HuH-7.5 (cell line): Measurements from ENCODE around the gene NR2F6.
"Not testable (repeated sequence)": the region's sequence is repeated elsewhere in the genome, so short reads cannot be mapped to it uniquely, and the experiment has no call there.

Experiments
- DNase-seq: peaks from one replicate; pipeline ENCODE4 v3.0.0; 2011; ENCODE audit warnings: low spot score

Gene NR2F6

DNA sequence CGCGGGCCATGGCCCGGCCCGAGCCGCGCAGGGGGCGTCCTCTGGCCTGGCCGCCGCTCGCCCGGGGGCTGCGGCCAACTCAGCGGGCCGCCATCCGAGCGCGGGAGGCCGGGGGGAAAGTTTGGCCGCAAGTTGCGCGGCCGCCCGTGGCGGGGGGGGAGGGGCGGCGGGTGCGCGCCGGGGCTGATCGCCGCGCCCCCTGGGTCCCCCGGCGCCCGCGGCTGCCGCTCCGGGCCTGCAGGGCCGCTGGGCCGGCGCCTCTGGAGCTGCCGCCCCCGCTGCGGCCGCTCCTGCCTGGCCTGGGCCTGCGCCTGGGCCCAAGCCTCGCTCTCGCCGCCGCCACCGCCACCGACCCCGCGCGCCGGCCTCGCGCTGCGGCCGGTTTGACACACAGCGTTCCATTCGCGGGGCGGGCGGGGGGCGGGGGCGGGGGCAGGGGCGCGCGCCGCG is at the start of gene NR2F6:
Gene NR2F6, minus strand, starts transcription at position 385 of the 450 bp plus-strand sequence. CDS start 699 bp downstream, outside the sequence.
- peak; percentile 93 for DNase-seq

DNA sequence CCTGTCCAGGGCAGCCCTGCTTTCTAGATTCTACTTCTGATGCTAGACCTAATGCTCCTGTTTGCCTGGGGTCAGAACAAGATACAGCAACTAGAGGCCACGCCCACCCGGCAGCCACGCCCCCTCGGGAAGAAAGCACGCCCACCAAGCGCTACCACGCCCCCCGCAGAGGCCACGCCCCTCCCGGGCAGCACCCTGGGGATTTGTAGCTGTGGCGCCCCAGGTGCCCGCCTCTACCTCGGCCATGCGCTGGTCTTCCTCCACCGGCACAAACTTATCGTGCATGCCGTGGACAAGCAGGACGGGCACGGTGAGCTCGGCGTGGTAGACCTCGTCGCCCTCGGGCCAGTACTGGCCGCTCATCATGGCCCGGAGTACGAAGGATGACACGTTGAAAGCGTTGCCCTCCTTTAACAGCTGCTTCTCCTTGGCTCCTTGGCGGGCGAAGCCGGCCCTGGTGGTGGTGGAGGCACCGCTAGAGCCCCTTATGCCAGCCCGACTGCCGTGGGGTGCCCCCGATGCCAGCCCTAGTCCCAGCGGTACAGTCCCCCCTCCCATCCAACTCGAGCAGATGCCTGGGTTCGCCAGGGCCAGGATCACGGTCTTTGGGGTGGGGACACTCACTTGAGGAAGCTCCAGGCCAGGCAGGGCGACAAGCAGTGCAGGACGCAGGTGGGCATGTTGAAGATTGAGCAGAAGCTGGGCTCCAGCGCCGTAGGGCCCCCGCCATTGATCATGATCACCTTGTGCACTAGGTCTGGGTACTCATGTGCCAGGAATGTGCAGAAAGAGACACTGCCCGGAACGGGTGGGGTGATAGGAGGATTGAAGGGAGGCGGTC is 48.6 kb upstream of the NR2F6 start:
- DNase-seq, result no peak

DNA sequence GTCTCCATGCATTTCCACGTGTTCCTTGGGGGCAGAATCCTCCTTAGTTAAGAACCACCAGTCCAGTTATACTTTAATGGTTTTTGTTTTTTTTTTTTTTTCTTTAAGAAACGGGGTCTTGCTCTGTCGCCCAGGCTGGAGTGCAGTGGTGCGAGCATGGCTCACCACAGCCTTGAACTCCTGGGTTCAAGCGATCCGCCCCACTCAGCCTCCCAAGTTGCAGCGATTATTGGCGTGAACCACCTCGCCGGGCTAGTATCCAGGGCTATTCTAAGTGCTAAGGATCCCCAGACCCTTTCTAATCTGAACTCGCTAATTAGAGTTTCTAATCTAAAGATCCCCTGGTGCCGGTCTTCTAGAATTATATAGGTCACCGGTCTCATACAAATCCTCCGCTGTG is 47.9 kb upstream of the NR2F6 start:
- no peak for DNase-seq

DNA sequence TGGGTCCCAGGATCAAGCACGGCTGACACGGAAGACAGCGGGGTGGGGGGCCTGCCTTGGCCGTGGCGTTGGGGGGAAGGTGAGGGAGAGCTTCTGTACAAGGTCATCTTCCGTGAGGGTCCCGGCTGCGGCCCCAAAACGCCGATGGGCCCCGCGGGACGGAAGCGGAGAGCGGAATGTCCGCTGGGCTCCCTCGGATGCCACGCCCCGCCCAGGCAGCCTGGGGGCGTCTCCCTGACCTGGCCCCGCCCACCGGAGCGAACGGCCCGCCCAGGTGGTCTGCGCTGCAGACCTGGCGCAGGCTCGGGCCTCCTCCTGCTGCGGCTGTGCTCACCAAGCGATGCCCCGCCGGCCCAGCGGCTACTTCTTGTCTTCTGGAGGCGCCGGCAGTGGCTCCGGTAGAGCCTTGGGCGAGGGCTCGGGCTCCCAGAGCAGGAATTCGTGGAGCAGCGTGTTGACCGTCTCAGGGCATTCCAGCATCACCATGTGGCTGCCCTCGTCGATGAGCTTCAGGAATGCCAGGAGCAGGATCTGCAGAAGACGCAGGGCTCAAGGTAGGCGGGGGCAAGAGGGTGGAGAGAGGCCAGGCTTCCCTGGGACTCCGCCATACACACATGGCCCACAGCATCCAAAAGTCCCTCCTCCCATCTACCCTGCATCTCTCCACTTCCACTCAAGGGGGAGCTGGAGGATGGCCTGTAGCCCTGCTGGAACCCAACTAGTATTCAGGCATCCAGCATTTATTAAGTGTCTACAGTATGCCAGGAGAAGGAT is 46.8 kb upstream of the NR2F6 start:
- peak; percentile 92 for DNase-seq

DNA sequence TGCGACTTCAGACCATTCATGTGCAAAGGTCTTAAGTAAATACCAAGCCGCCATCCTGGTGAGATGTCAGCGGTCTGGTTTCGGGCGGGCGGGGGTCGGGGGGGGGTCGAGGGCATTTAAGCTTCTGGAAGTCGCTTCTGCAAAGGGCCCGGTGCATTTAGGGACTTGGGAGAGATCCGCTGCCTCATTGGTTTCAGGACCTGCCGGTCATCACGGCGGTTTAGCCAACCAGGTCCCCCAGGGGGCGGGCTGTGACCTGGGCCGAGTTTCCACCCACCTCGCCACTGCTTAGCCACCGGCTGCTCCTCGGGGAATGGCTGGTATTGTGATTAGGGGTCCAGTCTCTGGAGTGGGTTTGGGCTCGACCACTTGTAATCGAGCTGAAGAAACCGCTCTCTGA is 43.8 kb upstream of the NR2F6 start:
- DNase-seq, result peak; percentile 61

DNA sequence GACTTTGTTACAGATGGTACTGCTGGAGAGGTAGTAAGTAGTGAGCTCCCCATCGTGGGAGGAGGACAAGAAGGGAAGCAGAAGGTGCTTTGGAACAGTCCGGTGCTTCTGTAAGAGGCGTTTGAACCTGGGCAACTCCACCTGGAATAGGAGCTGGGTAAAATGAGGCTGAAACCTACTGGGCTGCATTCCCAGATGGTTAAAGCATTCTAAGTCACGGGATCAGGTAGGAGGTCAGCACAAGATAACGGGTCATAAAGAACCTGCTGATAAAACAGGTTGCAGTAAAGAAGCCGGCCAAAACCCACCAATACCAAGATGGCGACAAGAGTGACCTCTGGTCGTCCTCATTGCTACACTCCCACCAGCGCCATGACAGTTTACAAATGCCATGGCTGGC is 41.0 kb upstream of the NR2F6 start:
- no peak for DNase-seq

DNA sequence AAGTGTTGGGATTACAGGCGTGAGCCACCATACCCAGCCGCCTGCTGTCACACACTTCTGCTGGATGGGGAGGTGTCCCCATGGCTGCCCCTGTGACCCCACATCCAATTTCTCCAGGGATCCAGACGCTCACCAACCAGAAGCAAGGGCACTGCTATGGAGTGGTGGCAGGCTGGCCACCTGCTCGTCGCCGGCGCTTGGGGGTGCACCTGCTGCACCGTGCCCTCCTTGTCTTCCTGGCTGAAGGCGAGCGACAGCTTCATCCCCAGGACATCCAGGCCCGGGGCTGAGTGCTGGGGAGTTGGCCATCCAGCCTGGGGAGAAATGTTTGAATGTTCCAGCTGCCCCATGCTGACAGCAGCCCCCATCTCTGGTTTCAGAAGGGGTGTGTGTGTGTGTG is 40.5 kb upstream of the NR2F6 start:
- DNase-seq, result no peak

DNA sequence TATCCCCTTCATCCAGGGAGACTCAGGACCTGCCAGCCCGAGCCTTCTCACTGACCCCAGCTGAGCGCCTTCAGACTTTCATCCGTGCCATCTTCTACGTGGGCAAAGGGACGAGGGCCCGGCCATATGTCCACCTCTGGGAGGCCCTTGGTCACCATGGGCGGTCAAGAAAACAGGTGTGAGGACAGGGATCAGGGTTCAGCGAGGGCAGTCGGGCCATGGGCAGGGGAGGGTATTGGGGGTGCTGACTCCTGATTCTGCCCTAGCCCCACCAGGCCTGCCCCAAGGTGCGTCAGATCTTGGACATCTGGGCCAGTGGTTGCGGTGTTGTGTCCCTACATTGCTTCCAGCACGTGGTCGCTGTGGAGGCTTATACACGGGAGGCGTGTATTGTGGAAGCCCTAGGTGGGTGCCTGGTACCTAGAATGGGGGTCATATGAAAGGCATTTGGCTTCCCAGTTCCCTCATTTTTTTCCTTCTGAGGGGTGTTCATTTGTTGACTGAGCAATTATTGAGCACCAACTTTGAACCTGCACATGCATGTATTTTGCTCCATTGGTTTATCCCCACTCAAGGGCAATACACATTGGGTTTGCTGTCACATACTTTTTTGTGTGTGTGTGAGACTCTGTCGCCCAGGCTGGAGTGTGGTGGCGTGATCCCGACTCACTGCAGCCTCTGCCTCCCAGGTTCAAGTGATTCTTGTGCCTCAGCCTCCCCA is 39.9 kb upstream of the NR2F6 start:
- DNase-seq, result no peak

DNA sequence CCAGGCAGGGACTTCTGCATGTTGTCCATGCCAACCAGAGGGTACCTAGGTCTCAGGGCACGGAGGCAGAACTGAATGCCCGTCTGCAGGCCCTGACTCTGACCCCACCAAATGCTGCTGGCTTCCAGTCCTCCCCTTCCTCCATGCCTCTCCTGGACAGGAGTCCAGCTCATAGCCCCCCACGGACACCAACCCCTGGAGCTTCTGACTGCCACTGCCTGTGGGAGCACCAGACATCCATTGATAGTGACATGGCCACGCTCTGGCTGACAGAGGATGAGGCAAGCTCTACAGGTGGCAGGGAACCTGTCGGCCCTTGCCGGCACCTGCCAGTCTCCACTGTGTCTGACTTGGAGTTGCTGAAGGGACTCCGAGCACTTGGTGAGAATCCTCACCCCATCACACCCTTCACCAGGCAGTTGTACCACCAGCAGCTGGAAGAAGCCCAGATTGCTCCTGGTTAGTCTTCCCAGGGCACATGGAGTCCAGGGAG is 37.8 kb upstream of the NR2F6 start:
- no peak for DNase-seq

DNA sequence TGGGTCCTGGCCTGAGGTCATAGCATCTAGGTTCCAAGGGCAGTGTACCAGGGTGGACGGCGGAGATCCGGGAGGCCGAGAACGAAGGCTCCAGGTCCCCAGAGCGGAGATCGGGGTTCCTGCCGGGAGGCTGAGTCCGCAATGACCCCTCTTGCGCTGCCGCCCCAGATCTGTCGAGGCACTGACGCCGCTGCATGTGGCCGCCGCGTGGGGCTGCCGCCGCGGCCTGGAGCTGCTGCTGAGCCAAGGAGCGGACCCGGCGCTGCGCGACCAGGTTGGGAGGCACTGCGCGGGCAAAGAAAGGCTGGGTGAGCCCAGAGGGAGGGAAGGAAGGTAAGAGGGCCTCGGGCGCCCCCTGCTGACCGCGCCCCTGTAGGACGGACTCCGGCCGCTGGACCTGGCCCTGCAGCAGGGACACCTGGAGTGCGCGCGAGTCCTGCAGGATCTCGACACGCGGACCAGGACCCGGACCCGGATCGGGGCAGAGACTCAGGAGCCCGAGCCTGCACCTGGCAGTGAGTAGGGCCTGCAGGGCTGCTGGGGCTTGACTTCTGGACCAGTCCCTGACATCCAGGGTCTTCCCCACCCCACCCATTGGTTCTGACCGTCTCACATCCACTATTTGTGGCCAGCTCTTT is 36.9 kb upstream of the NR2F6 start:
- peak; percentile 96 for DNase-seq

DNA sequence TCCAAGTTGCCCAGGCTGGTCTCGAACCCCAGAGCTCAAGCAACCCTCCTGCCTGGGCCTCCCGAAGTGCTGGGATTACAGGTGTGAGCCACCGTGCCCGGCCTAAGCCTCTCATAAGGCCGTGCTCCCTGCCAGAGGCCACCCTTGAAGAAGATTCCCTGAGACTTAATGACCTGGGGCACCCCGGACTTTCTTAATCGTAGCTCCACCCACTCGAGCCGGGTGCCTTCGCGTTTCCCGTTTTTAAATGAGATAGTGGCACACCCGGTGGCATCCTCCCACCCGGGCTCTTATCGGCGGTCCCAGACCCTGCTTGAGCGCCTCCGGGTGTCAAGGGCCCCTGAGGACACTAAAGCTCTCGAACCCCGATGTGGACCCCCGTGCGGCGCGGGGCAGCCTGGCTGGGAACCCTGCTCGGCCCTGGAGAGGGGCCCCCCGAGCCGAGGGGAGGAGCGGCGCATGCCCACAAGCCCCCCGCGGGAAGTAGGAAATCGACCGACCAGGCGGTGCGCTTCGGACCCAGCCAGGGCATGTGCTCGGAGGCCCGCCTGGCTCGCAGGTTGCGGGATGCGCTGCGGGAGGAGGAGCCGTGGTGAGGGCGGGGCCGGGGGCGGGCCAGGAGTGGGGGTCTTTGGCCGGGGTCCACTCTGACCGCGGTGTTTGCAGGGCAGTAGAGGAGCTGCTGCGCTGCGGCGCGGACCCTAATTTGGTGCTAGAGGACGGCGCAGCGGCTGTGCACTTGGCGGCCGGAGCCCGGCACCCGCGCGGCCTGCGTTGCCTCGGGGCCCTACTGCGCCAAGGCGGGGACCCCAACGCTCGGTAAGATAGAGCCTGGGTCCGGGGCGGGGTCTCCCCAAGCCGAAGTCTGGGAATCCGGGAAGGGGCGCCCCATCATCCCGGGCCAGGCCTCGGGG is 35.9 kb upstream of the NR2F6 start, which contains the start of gene ANKLE1:
Gene ANKLE1, plus strand, starts transcription at position 511 of the 914 bp plus-strand sequence. Its CDS starts 20 bp downstream, at position 531.
- peak; percentile 53 for DNase-seq

DNA sequence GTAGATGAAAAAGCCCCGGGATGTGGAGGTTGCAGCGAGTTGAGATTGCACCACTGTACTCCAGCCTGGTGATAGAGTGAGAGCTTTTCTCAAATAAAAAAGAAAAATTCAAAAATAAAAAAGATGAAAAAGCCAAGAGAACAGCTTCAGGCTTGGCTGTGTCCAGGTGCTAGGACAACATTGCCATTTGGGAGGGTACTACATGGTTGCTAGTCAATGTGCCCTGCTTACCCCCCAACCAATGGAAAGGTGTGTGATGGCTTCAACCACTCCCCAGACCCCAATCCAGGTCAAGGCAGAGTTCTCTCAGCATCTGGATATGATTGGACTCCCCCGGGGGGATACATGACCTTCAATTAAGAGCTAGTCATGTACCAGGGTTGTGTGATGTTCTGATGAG is 33.7 kb upstream of the NR2F6 start:
- DNase-seq, result no peak

DNA sequence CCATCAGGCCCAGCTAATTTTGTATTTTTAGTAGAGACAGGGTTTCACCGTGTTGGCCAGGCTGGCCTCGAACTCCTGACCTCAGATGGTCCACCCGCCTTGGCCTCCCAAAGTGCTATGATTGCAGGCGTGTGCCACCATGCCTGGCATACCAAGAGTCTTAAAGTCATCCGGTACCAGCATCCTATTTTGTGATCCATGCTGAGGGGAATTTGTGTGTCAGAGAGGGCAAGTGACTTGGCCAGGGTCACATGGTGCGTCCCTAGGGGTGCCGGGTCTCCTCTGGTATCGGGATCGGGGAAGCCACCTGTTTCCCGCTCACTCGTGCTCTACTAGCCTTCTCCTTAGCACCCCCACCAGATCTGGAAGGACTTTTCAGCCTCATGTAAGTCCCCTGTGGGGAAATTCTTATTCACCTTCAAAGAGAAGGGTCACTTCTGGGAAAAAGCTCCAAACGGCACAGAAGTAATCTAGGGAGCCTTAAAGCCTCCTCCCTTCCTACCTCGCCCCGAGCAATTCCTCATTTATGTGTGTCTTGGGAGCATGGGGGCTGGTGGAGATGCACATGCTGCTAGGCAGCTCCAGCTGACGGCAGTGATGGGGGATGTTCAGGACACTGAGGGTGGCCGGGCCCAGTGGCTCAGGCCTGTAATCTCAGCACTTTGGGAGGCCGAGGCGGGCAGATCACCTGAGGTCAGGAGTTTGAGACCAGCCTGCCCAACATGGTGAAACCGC is 29.9 kb upstream of the NR2F6 start:
- DNase-seq, result no peak

DNA sequence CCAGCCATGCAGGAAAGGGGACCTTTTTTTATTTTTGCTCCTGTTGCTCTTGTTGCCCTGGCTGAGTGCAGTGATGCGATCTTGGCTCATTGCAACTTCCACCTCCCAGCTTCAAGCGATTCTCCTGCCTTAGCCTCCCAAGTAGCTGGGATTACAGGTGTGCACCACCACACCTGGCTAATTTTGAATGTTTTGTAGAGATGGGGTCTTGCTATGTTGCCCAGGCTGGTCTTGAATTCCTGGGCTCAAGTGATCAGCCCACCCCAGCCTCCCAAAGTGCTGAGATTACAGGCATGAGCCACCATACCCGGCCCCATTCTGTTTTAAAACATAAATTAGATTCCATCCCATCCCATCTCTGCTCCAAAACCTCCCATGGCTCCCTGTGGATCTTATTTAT is 29.2 kb upstream of the NR2F6 start:
- DNase-seq, result not testable (repeated sequence)

DNA sequence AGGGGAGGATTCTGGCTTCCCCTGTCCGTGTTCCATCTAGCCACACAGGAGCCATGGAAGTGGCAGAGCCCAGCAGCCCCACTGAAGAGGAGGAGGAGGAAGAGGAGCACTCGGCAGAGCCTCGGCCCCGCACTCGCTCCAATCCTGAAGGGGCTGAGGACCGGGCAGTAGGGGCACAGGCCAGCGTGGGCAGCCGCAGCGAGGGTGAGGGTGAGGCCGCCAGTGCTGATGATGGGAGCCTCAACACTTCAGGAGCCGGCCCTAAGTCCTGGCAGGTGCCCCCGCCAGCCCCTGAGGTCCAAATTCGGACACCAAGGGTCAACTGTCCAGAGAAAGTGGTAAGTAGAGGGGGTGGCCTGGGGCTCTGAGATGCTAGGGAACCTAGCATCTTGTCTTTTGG is 23.0 kb upstream of the NR2F6 start:
- DNase-seq, result no peak

DNA sequence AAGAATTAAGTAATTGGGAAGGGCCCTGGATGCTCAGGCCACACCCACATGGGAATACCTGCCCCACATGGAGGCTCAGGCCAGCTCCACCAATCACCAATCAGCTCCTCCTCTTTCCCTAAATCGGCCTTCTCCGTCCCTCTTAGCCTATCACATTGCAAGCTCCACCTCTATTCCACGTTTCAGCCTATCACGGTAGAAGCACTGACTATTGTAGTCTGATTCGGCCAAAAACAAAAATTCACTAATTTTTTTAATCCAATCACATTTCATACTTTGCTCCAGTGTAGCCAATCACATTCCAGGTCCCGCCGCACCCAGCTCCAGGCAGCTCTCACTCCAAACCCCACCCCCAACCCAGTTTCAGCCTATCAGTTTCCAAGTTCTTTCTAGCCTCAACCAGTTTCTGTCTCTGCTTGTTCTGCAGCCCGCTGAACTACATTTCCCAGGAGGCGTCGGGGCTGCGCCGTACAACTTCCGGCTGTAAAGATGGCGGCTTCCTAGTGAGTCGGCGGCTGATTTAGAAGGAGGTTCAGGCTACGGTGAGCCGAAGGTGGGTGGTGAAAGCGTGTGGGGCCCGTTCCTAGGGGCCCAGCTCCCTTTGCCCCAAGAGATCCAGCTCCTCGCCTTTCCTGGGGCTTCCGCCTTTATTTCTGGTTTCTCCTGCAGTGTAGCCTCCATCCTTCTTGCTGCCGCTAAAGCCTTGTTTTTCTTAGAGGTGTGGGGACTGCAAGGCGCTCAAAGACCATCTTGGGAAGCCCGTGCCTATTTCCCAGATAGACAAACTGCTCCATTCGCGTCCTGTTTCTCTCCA is 21.5 kb upstream of the NR2F6 start, which contains the start of gene BABAM1:
Gene BABAM1, plus strand, starts transcription at position 469 of the 814 bp plus-strand sequence. CDS start 1,364 bp downstream, outside the sequence.
- peak; percentile 99 for DNase-seq

DNA sequence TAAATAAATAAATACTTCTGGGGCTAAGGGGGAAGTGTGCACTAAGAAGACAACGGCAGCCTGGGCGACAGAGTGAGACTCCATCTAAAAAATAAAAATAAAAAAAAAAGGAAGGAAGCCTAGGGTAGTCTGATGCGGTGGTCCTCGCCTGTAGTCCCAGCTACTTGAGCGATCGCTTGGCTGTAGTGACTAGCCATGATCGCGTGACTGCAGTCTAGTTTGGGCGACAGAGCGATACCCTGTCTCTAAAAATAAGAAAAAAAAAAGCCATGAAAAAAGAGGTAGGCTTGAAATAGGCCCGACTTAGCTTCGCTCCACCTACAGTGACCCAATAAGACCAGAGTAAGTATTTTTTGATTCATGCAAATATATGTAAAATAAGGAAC is 20.9 kb upstream of the NR2F6 start:
- DNase-seq, result no peak

DNA sequence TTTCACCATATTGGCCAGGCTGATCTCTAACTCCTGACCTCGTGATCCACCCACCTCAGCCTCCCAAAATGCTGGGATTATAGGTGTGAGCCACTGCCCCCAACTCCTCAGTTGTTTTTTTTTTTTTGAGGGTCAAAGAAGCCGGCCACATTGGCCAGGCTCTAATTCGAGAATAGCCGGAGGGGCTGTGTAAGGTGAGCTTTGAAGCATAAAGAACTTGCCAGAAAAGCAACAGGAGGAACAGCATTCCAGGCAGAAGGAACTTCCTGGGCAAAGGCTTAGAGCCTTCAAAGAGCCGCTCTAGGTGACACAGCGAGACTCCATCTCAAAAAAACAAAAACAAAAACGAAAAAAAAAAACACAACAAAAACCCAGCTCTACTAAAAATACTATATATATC is 20.3 kb upstream of the NR2F6 start:
- no peak for DNase-seq

DNA sequence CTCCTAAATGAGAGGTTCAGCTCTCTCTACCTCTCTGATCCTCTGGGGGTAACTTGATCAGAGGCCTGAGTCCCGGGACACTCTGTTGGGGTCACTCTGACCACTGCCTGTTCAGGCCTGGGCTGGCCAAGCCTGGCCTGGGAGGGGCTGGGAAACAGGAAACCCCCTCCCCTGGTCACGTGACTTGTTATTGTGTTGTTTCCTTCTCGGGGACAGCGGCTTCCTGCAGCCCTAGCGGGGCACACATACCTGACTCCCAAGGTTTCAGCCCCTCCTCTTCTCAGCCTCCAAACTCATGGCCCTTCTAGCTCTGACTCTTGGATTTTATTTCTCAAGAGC is 18.9 kb upstream of the NR2F6 start, which contains the start of gene USHBP1:
Gene USHBP1, minus strand, starts transcription at position 105 of the 339 bp plus-strand sequence. CDS start 446 bp downstream, outside the sequence.
- DNase-seq, result no peak
